GM19035 (cell line): ENCODE results near the gene MXD4.
A peak's percentile ranks its signal among the peaks of the same experiment; 100 is the strongest.

Experiments used
- ATAC-seq: cut with Tn5 transposase; IDR thresholded peaks from one replicate; pipeline ENCODE4 v1.9.1; 2021; ENCODE audit not compliant: unreplicated experiment

MXD4 gene

DNA sequence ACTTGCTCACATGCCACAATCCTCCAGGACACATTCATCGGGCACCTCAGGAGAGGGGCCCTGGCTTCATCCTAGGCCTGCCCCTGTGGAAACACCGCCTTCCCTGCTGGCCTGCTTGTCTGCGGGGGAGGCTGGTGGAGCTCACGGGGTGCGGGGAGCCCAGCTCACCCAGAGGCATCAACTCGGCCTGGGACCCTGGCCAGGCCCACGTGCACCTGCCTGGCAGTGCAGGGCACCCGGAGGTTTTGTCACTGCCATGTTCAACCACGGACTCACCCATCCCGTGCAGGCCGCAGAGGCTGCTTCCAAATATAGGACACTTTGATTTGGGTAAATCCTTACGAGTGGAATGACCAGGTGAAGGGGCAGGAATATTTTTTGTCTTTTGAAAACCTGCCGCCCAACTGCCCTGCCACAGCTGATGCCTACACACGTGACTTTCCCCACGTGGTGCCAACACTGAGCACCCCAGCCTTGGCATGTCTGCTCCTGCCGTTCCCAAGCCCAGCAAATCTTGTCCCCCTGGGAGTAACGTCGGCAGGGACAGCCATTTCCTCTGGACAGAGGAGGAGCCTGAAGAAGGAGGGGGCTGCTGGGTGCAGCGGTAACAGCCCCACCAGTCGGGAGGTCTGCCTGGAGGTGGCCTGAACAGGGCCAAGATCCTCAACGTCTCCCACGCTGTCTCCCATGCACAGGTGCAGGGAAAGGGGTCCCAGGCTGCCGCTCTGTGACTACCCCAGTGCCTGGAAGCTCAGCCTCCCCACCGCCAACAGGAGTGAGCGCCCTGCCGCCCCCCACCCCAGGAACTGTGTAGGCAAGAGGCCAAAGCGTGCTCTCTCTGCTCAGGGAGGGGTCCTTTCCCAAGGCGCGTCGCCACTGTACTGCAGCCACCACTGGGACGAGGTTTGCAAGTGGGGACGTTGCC is 8.5 kb downstream of the MXD4 start:
- ATAC-seq = no peak

DNA sequence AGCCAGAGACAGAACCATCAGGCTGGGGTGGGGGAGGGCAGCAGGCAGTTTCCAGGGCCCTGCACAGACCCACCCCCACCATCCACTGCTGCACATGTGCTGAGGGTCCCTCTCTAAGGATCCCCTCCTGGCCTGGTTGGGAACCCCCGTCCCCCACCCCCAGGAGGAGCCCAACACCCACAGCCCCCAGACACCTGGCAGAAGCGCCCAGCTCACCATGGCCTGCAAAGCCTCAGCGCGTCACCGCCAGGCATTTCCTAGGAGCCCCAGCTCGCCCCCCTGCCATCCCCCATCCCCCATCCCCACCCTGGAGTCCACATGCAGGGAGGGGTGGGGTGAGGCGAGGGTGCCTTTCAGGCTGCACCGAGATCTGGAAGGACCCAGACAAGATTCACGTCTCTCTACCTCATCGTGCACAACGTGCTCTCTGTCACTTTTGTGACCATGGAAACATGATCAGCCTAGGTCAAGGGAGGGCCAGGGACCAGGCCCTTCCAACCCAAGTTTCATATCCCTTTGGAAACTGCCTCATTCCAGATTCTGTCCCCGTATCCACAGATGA is 9.3 kb downstream of the MXD4 start:
- no peak for ATAC-seq

DNA sequence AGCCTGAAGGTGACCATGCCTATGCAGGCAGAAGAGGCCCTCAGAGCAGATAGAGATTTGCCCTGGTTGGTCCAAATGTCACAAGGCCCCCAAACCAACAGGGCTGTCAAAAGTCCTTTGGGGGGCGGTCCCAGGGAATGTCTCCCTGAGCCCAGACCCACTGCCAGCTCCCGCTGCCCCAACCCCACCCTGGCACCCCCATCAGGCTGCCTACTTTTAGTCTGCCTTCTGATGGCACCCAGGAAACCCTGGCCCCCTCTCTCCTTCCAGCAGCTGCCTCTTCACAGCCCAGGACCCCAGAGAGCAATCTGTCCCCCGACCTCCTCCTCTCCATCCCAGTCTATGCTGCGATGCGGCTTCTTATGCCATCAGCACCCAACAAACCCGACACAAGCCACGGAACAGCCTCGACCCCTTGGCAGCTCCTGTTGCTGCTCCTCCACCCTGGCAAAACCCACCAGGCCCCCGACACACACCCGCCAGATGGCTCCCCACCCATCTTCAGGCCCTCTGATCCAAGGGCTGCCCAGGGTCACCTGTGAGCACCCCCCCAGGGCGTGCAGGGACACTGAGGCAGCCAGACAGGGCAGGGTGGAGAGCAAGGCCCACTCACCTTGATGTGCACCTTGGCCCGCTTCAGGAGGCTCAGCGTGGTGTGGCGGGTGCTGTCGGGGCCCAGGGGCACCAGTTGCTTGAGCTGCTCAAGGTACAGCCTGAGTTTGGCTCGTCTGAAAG is 9.9 kb downstream of the MXD4 start:
- ATAC-seq = no peak

DNA sequence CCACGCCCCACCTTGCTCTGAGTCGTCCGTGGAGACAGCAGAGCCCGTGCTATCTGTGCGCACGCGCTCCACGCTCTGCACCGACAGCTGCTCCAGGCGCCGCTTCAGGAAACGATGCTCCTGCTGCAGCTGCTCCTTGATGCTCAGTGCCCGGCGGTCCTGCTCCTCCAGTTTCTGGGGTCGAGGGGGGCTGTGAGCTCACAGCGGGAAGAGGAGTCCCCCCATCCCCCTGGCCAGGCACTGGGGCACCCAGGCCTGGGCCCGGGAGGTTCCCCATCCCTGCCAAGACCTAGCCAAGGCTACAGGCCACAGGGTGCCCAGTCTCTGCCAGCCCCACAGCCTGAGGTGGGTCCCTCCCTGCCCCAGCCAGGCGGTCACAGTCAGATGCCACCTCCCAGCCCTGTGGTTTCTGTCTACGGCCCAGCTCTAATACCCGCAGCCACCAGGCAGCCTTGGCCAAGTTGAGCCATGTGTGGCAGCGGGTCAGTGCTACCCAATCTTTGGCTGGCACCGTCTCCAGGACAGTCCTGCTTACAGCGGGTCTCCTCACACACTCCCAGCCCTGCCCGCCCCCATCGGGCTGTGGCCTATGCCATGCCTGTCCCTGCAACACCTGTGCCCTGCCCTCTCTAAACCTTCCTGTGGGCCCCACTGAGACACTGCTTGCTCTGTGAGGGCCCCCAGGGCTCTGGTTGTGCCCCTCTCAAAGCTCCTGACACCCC is 10.7 kb downstream of the MXD4 start:
- no peak for ATAC-seq

DNA sequence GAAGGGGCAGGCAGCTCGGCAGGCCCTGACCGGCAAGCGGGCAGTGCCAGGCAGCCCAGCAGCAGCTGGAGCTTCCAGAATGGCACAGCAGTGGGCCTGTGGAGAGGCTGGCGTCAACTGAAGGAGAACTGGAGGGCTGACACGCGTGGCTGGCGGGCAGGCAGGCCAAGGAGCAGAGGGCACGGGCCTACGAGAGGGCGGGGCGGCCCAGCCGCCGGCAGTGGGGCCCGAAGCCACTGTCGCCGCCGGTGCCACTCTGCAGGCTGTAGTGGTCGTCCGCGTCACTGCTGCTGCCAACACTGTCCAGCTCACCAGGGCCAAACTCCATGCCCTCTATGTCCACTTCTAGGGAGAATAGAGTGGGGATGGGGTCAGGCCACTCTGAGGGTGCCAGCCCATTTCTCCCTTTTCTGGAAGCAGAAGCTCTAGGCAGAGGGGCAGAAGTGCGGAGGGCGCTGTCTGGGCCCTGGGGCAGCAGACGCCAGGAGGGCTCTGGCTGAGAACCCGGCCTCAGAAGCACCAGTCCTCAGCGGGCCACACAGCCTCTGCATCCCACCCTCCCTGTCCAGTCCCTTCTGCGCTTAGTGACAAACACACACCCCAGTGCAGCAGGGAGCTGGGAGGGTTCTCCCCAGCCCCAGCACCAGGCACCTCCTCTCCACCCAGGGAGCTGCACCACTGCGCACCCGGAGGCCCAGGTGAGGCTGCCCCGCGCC is 11.4 kb downstream of the MXD4 start:
- no peak for ATAC-seq

DNA sequence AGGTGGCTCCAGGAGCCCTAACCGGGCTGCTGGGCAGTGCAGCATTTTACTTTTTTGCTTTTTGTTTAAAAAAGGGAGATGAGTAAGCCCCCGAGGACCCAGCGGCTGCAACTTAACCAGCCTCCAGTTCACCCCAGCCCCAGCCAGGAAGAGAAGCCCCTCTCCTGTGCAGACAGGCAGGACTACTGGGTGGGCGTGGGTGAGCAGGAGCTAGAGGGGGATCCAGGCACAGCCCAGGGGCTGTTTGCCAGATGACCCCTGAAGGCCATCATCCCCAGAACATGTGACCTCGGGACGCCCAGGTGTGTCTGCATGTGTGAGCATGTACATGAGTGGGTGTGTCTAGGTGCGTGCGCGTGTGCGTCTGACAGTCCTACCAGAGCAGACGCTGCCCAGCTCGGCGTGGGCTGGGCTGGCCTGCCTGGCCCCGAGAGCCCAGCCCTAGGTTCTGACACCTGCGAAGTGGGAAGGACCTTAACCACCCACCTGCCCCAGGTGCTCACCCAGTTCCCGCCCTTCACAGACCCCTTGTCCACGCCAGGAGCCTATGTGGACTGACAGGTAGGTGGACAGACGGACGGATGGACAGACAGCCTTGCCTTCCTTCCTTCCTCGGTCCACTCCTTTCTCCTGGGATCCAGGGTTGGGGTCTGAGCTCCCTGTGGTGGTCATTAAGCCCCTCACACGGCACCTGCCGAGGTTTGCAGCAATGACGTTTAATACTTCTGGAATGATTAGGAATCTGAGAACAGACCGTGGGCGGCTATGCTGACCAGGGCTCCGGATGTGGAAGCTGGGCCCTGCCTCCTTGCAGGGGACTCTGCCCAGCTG is 12.2 kb downstream of the MXD4 start:
- ATAC-seq = no peak

DNA sequence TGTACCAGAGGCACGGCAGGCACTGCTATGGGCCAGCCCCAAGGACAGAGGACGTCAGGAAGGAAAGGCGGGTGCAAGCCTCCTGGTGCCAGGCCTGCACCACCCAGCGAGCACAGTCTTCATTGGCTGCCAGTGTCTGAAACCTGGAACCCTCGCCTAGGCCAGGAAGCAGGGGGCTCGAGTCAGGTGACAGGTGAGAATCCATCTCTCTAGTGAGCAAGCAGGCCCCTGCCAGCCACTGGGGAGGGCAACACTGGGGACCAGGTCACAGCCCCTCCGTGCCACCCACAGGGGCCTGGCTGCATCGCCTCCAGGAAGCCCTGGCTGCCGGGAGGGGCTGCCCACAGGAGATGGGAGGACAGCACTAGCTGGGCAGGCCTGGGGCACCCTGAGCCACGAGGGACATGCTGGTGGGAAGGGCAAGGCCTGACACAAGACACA is 13.1 kb downstream of the MXD4 start:
- ATAC-seq = no peak

DNA sequence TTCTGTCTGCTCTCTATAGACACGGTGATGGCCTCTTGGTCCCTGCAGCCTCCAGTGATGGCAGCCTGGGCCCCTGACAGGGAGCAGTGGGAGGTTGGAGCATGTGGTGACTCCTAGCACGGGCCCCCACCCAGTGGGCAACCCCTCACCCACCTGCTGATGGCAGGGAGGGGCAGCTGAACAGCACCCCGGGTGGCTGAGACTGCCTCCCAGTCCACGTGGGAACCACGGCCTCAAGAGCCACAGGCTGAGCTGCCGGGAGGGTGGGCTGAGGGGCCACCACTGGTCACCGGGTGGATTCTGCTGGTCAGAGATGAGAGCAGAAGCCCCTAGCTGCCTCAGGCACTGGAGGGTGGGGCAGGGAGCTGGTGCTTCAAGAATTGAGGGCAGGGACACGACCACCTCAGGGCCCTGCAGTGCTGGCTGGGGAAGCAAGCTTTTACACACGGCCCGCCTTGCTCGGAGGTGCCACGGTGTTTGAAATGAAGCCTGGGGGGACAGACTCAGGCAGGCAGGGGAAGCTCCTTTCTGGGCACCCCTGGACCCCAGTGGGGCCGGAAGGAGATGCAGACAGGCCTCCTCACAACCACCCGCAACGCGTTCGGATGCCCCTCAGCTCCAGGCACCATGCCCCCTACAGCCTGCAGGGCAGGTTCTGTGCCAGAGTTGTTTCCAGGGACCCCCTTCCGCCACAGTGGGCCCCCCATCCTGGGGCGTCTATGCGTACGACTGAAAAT is 13.7 kb downstream of the MXD4 start:
- no peak for ATAC-seq

DNA sequence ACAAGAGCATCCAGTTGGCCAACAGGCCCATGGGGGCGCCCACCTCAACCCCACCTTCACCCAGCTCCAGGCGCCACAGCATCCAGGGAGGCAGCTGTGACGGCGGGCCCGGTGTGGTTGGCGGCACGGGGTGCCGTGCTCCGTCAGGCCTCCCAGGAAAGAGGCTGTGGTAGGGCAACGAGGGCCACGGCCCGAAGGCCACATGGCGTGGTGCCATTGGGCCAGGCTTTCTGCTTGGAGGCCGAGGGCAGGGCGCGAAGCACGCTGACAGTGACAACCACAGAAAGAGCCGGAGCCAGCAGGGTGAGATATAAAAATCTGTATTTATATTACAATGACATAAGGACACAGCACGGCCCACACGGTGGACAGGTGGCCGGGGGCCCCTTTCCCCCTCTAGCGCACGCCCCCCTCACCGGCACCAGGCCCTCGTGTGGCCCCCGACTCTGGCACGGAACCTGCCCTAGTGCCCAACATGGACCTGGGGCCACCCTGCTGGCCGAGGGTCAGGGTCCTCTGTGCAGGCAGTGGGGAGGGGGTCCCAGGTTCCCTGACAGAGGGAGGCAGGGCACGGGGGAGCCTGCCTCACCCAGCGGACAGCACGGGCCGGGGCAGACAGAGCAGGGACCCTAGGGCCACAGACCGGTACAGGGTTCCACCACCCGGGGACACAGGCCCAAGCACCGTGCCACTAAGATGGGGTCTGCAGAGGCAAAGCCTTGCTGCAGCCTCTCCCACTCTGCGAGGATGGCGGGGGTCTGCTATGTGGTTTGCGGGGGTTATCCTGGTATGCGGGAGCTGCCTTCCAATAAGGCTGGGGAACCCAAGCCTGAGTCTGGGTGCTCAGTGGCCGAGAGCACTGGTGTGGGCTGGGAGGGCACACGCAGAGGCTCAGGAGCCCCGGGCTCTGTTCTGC is 14.5 kb downstream of the MXD4 start:
- no peak for ATAC-seq

DNA sequence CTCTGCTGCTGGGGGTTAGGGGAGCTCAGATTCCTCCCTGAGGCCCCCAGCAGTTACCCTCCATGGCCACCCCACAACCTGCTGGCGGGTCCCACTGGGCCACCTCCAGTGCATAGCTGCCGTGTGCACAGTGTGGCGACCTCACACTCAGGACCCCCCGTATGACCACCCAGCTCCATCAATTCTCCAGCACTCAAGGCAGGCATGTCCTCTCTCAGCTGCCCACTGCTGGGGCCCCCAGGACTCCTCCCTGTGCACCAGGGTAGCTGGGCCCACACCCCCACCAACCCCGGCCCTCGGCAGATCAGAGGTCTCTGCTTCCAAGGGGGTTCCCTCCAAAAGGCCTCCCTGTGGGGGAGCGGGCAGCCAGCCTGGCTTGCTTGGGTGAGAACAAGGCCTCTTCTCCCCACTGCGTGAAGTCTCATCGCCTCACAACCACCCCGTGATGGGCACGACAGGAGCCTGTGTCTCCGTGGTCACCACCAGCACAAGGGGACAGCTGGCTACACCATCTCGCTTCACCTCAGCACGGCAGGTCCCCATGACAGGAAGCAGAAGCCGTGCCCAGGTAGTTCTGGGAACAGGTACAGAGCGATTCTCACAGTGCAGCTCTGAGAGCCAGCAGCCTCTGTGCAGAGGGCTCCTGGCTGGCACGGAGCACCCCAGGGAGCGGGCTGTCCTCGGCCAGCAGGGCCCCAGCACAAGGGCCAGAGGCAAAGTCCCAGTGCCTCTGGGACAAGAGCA is 15.4 kb downstream of the MXD4 start:
- ATAC-seq = no peak

DNA sequence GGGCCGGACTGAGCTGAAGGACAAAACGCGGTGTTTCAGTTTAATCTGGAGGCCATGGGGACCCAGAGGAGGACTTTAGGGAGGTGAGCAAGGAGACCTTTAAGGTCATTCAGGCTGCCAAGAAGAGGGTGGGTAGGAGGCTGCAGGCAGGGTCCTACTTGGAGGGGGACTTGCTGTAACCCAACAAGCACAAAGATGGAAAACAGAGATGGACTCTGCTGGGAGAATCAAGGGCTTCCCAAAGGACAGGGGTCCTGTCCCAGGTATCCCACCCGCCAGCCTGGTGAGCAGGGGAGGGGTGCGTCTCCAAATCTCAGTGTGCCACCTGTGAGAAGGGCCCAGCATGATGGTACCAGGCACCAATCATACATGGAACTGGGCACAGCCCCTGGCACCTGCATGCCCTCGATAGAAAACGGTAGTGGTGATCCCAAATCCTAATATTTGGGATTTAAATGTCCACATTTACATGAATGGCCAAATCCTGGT is 16.1 kb downstream of the MXD4 start:
- ATAC-seq = no peak

DNA sequence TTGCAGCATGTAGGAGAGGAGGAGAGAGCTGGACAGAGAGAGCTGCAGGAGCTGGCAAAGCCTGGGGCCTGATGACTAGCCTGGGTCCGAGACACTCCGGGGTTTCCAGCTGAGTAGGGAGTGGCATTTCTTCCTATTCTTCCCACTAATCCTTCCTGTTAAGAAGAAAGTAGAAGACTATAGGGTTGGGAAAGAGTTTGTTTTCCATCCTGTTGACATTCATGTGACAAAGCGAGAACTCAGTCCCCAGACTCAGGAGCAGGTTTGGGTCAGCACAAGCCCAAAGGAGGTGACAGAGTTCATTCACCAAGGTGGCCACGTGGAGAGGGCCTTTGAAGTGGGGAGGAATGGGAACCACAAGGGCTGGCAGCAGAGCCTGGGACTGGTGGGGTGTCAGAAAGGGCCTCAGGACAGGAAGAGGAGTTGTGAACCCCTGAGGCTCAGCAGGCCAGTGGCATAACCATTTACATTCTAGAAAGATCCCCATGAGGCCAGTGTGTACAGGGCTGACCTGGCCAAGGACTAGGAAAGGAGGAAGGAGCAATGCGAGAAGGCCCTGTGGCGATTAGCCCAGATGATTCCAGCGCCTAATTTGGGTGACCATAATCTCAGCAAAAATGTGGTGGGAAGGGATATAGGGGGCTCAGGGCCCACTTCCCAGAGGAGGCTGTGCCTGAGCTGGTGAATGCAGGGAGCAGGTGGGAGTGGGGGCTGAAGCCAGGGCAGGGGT is 16.7 kb downstream of the MXD4 start:
- no peak for ATAC-seq

DNA sequence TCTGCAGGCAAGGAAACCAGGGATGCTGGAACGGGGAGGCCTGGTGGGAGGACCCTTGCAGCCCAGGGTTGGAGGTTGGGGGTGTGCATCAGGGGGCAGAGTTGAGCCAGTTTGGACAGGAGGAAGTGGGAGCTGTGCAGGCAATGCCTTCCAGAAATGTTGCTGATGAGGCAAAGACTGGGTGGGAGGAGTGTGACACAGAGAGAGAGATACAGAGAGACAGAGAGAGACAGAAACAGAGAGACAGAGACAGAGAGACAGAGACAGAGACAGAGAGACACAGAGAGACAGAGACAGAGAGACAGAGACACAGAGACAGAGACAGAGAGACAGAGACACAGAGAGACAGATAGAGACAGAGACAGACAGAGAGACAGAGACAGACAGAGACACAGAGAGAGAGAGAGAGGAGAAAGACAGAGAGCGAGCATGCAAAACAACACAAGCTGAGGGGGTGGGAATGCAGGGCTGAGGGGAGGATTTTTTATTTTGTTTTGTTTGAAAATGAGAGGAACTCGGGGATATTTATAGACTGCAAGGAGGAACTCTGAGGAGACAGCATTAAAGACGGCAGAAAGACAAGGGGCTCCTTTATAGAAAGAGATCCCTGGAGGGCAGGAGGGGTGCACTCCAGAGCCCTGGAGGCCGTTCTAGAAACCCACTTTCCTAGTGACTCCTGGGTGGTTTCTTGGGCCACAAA is 18.1 kb downstream of the MXD4 start:
- ATAC-seq = no peak

DNA sequence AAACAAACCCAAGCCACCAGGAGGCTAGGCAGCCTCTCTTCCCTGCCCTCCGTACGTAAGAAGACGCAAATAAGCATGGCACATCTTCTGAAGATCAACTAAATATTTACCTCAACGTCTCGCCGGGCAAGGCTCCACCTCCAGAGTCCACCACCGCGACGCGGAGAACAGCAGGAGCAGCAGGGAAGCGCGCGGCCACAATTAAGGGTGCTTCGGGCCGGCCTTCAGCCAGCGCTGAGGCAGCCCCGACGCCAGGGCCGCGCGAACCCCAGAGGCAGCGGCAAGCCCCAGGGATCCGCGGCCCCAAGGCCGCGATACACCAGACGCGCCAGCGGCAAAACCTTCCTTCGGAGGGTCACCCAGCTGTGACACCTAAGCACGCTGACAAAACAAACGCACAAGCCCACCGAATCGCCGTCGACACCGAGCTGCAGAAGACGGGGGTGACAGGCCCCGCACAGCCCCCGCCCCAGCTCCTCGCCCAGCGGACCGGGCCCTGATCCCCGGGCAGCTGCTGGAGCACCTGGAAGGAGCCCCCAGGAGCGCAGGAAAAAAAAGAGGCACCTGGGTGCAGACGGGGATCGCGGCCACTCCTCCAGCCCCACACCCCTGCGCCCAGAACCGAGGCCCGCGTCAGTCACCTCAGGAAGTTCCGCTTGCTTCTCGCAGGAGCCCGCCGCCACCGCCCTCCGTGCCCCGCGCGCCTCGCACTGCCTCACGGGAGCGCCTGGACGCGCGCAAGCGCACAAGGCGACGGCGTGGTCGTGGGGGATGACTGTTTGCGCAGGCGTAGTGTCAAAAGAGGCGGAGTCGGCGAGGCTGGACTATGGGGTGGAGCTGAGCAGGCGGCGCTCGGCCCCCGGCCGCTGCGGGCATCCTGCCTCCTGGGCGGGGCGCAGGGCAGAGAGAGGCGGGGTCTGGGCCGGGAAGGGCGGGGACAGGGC is 20.2 kb downstream of the MXD4 start, which contains the start of the genes HAUS3 and POLN:
Gene HAUS3 (minus strand): TSS at position 712 of the 944 bp plus-strand sequence. CDS start 1,175 bp downstream, outside the sequence.
Gene POLN (minus strand): TSS at position 712 of the 944 bp plus-strand sequence. CDS start 12,890 bp downstream, outside the sequence.
- peak; percentile 87 for ATAC-seq
